Measurements from ENCODE around the gene MIOS. TPM values are rescaled to one million over a fixed set of nuclear protein-coding genes. Genes with fewer than 3 reads are reported as not detected.

MIOS gene
- total RNA-seq, 1 donor from 2014 or later = 15.1 TPM

DNA sequence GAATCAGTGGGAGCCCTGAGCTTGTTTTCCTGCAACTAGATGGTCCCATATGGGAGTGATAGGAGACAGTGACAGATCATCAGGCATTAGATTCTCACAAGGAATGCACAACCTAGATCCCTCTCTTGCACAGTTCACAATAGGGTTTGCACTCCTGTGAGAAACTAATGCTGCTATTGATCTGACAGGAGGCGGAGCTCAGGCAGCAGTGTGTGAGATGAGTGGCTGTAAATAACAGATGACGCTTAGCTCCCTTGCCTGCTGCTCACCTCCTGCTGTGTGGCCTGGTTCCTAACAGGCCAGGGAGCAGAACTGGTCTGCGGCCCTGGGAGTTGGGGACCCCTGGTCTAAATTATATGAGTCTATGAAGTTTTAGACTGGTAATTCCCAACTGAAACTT is 3.9 kb downstream of the MIOS start:
- peaks cover 1% of the 10 kb centered on the region for H3K36me3 Mint-ChIP-seq (ENCODE audit: low read depth)
- H3K4me1 Mint-ChIP-seq (ENCODE audit: low read depth) = peaks cover 26% of the 10 kb centered on the region
- no peaks in the 10 kb centered on the region for H3K9me3 Mint-ChIP-seq (ENCODE audit: low read depth)
- H3K27ac Mint-ChIP-seq (ENCODE audit: unreplicated experiment) = no peak overlapping the region
- DNase-seq (ENCODE audit: low spot score) = no peak
- H3K4me3 Mint-ChIP-seq (ENCODE audit: unreplicated experiment) = no peak overlapping the region
- TF ChIP-seq, protein P1, sequence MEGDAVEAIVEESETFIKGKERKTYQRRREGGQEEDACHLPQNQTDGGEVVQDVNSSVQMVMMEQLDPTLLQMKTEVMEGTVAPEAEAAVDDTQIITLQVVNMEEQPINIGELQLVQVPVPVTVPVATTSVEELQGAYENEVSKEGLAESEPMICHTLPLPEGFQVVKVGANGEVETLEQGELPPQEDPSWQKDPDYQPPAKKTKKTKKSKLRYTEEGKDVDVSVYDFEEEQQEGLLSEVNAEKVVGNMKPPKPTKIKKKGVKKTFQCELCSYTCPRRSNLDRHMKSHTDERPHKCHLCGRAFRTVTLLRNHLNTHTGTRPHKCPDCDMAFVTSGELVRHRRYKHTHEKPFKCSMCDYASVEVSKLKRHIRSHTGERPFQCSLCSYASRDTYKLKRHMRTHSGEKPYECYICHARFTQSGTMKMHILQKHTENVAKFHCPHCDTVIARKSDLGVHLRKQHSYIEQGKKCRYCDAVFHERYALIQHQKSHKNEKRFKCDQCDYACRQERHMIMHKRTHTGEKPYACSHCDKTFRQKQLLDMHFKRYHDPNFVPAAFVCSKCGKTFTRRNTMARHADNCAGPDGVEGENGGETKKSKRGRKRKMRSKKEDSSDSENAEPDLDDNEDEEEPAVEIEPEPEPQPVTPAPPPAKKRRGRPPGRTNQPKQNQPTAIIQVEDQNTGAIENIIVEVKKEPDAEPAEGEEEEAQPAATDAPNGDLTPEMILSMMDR (IDR thresholded peaks at IDR 0.05) = no peak
- H3K27me3 Mint-ChIP-seq (ENCODE audit: low read depth) = no peaks in the 10 kb centered on the region

DNA sequence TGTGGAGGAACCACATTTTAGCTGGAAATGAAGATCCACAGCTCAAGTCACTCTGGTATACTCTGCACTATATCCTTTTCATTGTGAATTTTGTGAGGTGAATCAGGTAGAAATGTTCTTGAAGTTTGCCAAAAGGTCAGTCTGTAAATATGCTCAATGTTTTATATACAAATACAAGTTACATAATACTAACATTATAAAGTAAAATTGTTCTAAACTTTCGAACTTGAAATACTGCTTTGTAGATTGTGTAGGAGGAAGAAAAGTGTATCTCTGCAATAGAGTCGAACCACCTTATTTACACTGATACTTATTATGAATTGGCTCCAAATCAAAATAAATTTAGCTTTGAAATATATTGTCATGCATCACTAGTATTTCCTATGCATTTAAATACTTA is 7.0 kb downstream of the MIOS start:
- TF ChIP-seq, protein P1 (IDR thresholded peaks at IDR 0.05) = no peak
- no peak overlapping the region for H3K4me3 Mint-ChIP-seq (ENCODE audit: unreplicated experiment)
- DNase-seq (ENCODE audit: low spot score) = no peak
- no peaks in the 10 kb centered on the region for H3K9me3 Mint-ChIP-seq (ENCODE audit: low read depth)
- no peaks in the 10 kb centered on the region for H3K27me3 Mint-ChIP-seq (ENCODE audit: low read depth)
- H3K36me3 Mint-ChIP-seq (ENCODE audit: low read depth) = peaks cover 1% of the 10 kb centered on the region
- no peak overlapping the region for H3K27ac Mint-ChIP-seq (ENCODE audit: unreplicated experiment)
- peaks cover 11% of the 10 kb centered on the region for H3K4me1 Mint-ChIP-seq (ENCODE audit: low read depth)

DNA sequence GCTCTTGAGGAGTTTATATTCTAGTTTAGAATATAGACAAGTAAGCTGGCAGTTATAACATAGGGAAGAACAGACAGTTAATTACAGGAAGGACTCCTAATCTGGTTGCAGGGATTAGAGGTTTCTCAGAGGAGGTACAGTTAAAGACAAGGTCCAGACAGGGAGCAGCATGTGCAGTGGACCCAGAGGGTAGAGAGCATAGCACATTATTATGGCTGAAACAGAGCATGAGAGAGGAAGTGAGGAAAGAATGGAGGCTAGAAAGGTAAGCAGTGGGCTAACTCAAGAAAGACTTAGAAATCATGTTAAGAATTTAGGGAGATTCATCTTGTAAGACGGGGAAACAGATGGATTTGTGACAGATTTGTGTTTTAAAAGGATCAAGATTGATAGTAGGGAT is 9.7 kb downstream of the MIOS start:
- no peak overlapping the region for H3K4me3 Mint-ChIP-seq (ENCODE audit: unreplicated experiment)
- no peaks in the 10 kb centered on the region for H3K27me3 Mint-ChIP-seq (ENCODE audit: low read depth)
- H3K27ac Mint-ChIP-seq (ENCODE audit: unreplicated experiment) = no peak overlapping the region
- no peak for DNase-seq (ENCODE audit: low spot score)
- TF ChIP-seq, protein P1 (IDR thresholded peaks at IDR 0.05) = no peak
- no peaks in the 10 kb centered on the region for H3K36me3 Mint-ChIP-seq (ENCODE audit: low read depth)
- H3K9me3 Mint-ChIP-seq (ENCODE audit: low read depth) = no peaks in the 10 kb centered on the region
- H3K4me1 Mint-ChIP-seq (ENCODE audit: low read depth) = no peaks in the 10 kb centered on the region

DNA sequence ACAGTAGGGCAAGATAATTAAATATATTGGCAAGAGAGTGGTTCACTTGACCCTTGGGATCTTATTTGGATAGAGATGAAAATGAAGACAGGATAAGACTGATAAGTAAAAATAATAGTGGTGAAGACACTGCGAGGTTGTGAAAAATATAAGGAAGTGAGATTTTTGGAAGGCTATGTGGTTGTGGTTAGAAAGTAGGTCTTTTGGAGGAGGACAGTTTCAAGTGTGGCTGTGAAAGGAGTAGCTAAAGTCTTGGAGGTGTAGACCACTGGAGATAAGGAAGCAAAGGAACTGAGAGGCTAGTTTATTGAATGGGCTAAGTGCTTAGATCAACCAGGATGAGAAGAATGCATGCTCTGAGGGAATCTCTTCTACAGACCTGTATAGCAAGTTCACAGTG is 11.2 kb downstream of the MIOS start:
- TF ChIP-seq, protein P1 (IDR thresholded peaks at IDR 0.05) = no peak
- Mint-ChIP-seq H3K27me3 (ENCODE audit: low read depth) (no peaks in the 10 kb centered on the region), H3K4me1 (ENCODE audit: low read depth) (no peaks in the 10 kb centered on the region), H3K27ac (ENCODE audit: unreplicated experiment) (no peak overlapping the region), H3K36me3 (ENCODE audit: low read depth) (peaks cover 2% of the 10 kb centered on the region), H3K9me3 (ENCODE audit: low read depth) (no peaks in the 10 kb centered on the region), H3K4me3 (ENCODE audit: unreplicated experiment) (no peak overlapping the region)
- no peak for DNase-seq (ENCODE audit: low spot score)

DNA sequence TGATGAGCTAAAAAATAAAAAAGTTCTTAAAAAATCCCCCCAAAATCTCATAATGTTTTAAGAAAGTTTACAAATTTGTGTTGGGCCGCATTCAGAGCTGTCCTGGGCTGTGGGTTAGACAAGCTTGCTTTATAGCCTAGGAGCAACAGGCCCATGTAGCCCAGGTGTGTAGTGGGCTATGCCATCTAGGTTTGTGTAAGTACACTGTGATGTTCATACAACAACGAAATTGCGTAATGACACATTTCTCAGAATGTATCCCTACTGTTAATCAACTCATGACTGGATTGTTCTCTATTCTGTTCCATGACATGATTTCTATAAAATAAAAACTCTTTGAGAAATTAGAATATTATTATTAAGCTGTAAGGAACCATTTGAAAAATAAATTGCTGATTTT is 13.0 kb downstream of the MIOS start:
- H3K4me1 Mint-ChIP-seq (ENCODE audit: low read depth) = no peaks in the 10 kb centered on the region

More for the DNA sequence above, 13.0 kb downstream of the MIOS start:
- Mint-ChIP-seq H3K27me3 (ENCODE audit: low read depth) (no peaks in the 10 kb centered on the region), H3K27ac (ENCODE audit: unreplicated experiment) (no peak overlapping the region), H3K36me3 (ENCODE audit: low read depth) (peaks cover 2% of the 10 kb centered on the region), H3K9me3 (ENCODE audit: low read depth) (no peaks in the 10 kb centered on the region), H3K4me3 (ENCODE audit: unreplicated experiment) (no peak overlapping the region)
- TF ChIP-seq, protein P1 (IDR thresholded peaks at IDR 0.05) = no peak
- DNase-seq (ENCODE audit: low spot score) = no peak
